Suprapubic skin (tissue), 4 donors: ENCODE results near the gene NTM. TPM values are rescaled to one million over a fixed set of nuclear protein-coding genes. Genes with fewer than 3 reads are reported as not detected.

Experiments
- DNase-seq, 2 donors: peaks; one replicate each; pipeline ENCODE4 v3.0.0-alpha.2; 2019; ENCODE audit warnings: low spot score in 2 of 2
- H3K27ac ChIP-seq: fragments of 200-600 bp; sonication (generic); one replicate; pipeline ENCODE4 v1.5.1; 2019
- H3K27me3 ChIP-seq: fragments of 200-600 bp; sonication (generic); one replicate; pipeline ENCODE4 v1.5.1; 2019
- H3K36me3 ChIP-seq: fragments of 200-600 bp; sonication (generic); one replicate; pipeline ENCODE4 v1.5.1; 2019
- H3K4me1 ChIP-seq: fragments of 200-600 bp; sonication (generic); one replicate; pipeline ENCODE4 v1.5.1; 2019
- H3K4me3 ChIP-seq: fragments of 200-600 bp; sonication (generic); one replicate; pipeline ENCODE4 v1.5.1; 2019; ENCODE audit warnings: mild to moderate bottlenecking
- H3K9me3 ChIP-seq: fragments of 200-600 bp; sonication (generic); one replicate; pipeline ENCODE4 v1.5.1; 2019
- CTCF ChIP-seq, 2 donors: fragments of 200-600 bp in 1 of 2; fragments of 450-650 bp in 1 of 2; sonication (generic) in 1 of 2; IDR thresholded peaks; one replicate each; pipeline ENCODE4 v1.5.1; 2016 to 2019; ENCODE audit warnings: antibody characterized with exemption in 2 of 2, mild to moderate bottlenecking in 1 of 2, moderate library complexity in 1 of 2
- EP300 ChIP-seq: sonication (generic); formaldehyde crosslinking; IDR thresholded peaks from one replicate; pipeline ENCODE4 v1.6.1; 2017; ENCODE audit warnings: antibody characterized with exemption
- POLR2A ChIP-seq, 2 donors: fragments of 450-650 bp; IDR thresholded peaks; one replicate each; pipeline ENCODE4 v1.6.1; 2017; ENCODE audit warnings: antibody characterized with exemption in 2 of 2, mild to moderate bottlenecking in 2 of 2, moderate library complexity in 2 of 2
- POLR2AphosphoS5 ChIP-seq, 3 donors: sonication (generic); formaldehyde crosslinking; IDR thresholded peaks; one replicate each; pipeline ENCODE4 v1.6.1; 2017; ENCODE audit warnings: antibody characterized with exemption in 3 of 3
- WGBS: methylation state at CpG from one replicate; pipeline ENCODE4 v1.1.5; 2018; 5-methylcytosine and 5-hydroxymethylcytosine counted together
- total RNA-seq, 4 donors: library from RNA; depleted of rRNA; stranded (reverse); fragments of >200 nt; gene quantifications; one replicate each; pipeline ENCODE4 v1.1.0, GENCODE V29; 2016

NTM gene
- total RNA-seq, 4 donors from 2014 or later = 0.19 to 19.1 (median 2.1) TPM

GRCh38 chr11:131980888-131981668 is 610.7 kb downstream of the NTM start:
- H3K4me1 ChIP-seq = no peaks in the 10 kb centered on the region
- no peak for DNase-seq
- no peaks in the 10 kb centered on the region for H3K36me3 ChIP-seq
- H3K9me3 ChIP-seq = no peaks in the 10 kb centered on the region
- H3K27me3 ChIP-seq = no peaks in the 10 kb centered on the region
- 52% methylated on average over 11 of the region's 11 CpGs for whole genome bisulfite sequencing
- H3K27ac ChIP-seq = no peak overlapping the region
- no peak overlapping the region for H3K4me3 ChIP-seq
- no peak for TF ChIP-seq EP300
- no peak for TF ChIP-seq POLR2AphosphoS5 (IDR thresholded peaks at IDR 0.05)
- no peak for TF ChIP-seq CTCF (IDR thresholded peaks at IDR 0.05)
- TF ChIP-seq POLR2A (IDR thresholded peaks at IDR 0.05) = no peak

- H3K36me3 ChIP-seq = no peaks in the 10 kb centered on the region
- H3K27ac ChIP-seq = no peak overlapping the region
- no peaks in the 10 kb centered on the region for H3K4me1 ChIP-seq
- H3K27me3 ChIP-seq = no peaks in the 10 kb centered on the region
- no peak for TF ChIP-seq POLR2AphosphoS5 (IDR thresholded peaks at IDR 0.05)
- no peak for TF ChIP-seq CTCF (IDR thresholded peaks at IDR 0.05)
- no peak for TF ChIP-seq EP300
- no peak for TF ChIP-seq POLR2A (IDR thresholded peaks at IDR 0.05)
- DNase-seq = no peak
- no peaks in the 10 kb centered on the region for H3K9me3 ChIP-seq
- no peak overlapping the region for H3K4me3 ChIP-seq
- 37% methylated on average over 3 of the region's 3 CpGs for WGBS
These were observed 611.7 kb downstream of the NTM start for GRCh38 chr11:131982154-131982553.

DNA sequence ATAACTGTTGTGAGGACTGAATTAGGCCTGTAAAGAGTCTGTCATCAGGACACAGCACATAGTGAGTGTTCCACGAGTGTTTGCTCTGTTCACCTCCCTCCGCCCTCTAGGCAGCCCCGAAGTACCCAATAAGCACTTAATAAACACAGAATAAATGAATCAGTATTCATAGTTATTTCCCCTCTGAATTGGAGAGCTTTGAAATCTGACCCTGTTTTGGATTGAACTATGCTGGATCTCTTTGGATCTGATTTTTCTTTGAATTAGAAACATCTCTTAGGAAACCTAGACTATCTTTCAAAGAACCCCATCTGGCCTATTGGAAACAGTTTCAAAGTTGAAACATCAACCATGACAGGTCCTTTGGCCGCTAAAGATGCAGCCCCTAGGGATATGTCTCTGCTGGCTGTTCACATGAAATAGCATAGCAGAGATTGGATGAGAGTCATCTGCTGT is 615.5 kb downstream of the NTM start:
- H3K27ac ChIP-seq = no peak overlapping the region
- no peaks in the 10 kb centered on the region for H3K27me3 ChIP-seq
- H3K36me3 ChIP-seq = no peaks in the 10 kb centered on the region
- H3K4me1 ChIP-seq = no peaks in the 10 kb centered on the region
- H3K4me3 ChIP-seq = no peak overlapping the region
- DNase-seq = no peak
- H3K9me3 ChIP-seq = no peaks in the 10 kb centered on the region
- TF ChIP-seq CTCF (IDR thresholded peaks at IDR 0.05) (no peak), POLR2A (IDR thresholded peaks at IDR 0.05) (no peak), POLR2AphosphoS5 (IDR thresholded peaks at IDR 0.05) (no peak), EP300 (no peak)
- WGBS = 28% methylated on average over 4 of the region's 4 CpGs

GRCh38 chr11:131987703-131988102 is 617.3 kb downstream of the NTM start:
- Histone ChIP-seq H3K9me3 (no peaks in the 10 kb centered on the region), H3K27ac (no peak overlapping the region), H3K4me1 (no peaks in the 10 kb centered on the region), H3K27me3 (no peaks in the 10 kb centered on the region), H3K36me3 (no peaks in the 10 kb centered on the region), H3K4me3 (no peak overlapping the region)
- DNase-seq = no peak
- TF ChIP-seq POLR2A (IDR thresholded peaks at IDR 0.05) = no peak
- TF ChIP-seq EP300 = no peak
- TF ChIP-seq CTCF (IDR thresholded peaks at IDR 0.05) = no peak
- no peak for TF ChIP-seq POLR2AphosphoS5 (IDR thresholded peaks at IDR 0.05)
- 73% methylated on average over 2 of the region's 2 CpGs for WGBS

- H3K4me3 ChIP-seq = no peak overlapping the region
- no peaks in the 10 kb centered on the region for H3K4me1 ChIP-seq
- DNase-seq = no peak
- 96% methylated on average over 2 of the region's 2 CpGs for WGBS
- H3K27ac ChIP-seq = no peak overlapping the region
- H3K9me3 ChIP-seq = peaks cover 8% of the 10 kb centered on the region
- H3K27me3 ChIP-seq = no peaks in the 10 kb centered on the region
- no peaks in the 10 kb centered on the region for H3K36me3 ChIP-seq
- TF ChIP-seq POLR2A (IDR thresholded peaks at IDR 0.05) = no peak
- TF ChIP-seq EP300 = no peak
- TF ChIP-seq POLR2AphosphoS5 (IDR thresholded peaks at IDR 0.05) = no peak
- no peak for TF ChIP-seq CTCF (IDR thresholded peaks at IDR 0.05)
These were observed 621.2 kb downstream of the NTM start for GRCh38 chr11:131991606-131992005.
